Activated T-helper 2 cell treated with anti-CD3 and anti-CD28 coated beads, Interferon-gamma antibody, Interleukin-2, Interleukin-4, amounts not matched to agents 10 μg/mL and 5 μg/mL and 100 μg/mL, durations not matched to agents 14 hours and 24 hours and 36 hours (primary cell): ENCODE data around the gene TMEM272. TPM values are rescaled to one million over a fixed set of nuclear protein-coding genes. Genes with fewer than 3 reads are reported as not detected.
"Not testable (repeated sequence)": the region's sequence is repeated elsewhere in the genome, so short reads cannot be mapped to it uniquely, and the experiment has no call there.

Source experiments
- DNase-seq: peaks from one replicate; pipeline ENCODE4 v3.0.0; 2021; ENCODE audit warnings: low spot score
- H3K27ac Mint-ChIP-seq: one replicate; pipeline ENCODE4 v1.8.0; 2021; ENCODE audit warnings: mixed read lengths
- H3K27me3 Mint-ChIP-seq: one replicate; pipeline ENCODE4 v1.8.0; 2021; ENCODE audit warnings: low read depth, mixed read lengths
- H3K36me3 Mint-ChIP-seq: one replicate; pipeline ENCODE4 v1.8.0; 2021; ENCODE audit warnings: low read depth, mixed read lengths
- H3K4me1 Mint-ChIP-seq: one replicate; pipeline ENCODE4 v1.8.0; 2021; ENCODE audit warnings: low read depth, mixed read lengths
- H3K4me3 Mint-ChIP-seq: one replicate; pipeline ENCODE4 v1.8.0; 2021; ENCODE audit warnings: low read depth, mild to moderate bottlenecking, moderate library complexity, mixed read lengths
- H3K9me3 Mint-ChIP-seq: one replicate; pipeline ENCODE4 v1.8.0; 2021; ENCODE audit warnings: mixed read lengths
- intact Hi-C: fragments of 100-400 bp; cut with micrococcal nuclease; formaldehyde crosslinking; loops from one replicate; pipeline ENCODE4 v1.15.1; 2023
- total RNA-seq: library from RNA; stranded (reverse); gene quantifications from 2 replicates; pipeline ENCODE4 v1.2.3, GENCODE V29; 2022

TMEM272 gene
- total RNA-seq, 1 donor from 2014 or later = not detected

DNA sequence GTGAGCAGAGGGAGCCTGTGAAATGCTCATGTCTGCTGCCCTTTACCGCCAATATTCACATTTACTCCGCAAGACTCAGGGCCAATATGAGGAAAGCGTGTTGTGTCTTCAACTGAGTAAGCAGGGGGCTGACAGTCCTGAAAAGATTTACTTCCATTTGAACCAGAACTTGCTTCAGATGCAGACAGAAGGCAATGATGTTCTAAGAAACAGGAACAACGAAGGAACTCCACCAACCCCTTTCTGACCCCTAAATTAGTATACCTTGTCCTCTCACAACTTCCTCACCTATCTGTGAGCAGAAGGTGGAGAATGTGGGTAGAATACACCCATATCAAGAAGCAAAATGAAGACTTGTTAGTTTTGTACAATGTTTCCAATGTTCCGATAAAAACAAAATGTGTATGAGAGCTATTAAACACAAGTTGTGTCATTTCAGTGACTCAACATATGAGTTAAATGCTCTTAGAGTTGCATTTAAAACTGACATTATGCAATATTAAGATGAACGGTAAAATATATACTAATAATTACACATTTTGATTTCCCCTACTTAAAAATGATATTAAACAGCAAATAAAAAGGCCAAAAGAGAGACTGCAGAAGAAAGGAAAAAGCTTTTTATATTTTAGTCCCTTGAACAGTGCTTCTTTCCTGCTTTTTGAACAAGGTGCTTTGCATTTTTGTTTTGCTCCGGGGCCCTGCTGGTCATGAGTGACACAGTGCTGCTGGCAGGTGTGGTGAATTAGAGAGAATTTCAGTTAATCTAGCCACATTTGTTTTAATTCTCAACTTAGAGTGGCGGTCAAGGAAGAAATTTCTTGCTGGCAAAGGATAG is 16.0 kb downstream of the TMEM272 start:
- intact Hi-C loops = loop anchor here (5.0 to 10.0 kb wide), 2 partner anchors 78 to 1594 kb away; no protein-coding TSS in a partner anchor
- no peak overlapping the region for H3K4me3 Mint-ChIP-seq
- peaks cover 60% of the 10 kb centered on the region for H3K27me3 Mint-ChIP-seq
- DNase-seq = no peak
- no peak overlapping the region for H3K27ac Mint-ChIP-seq
- peaks cover 46% of the 10 kb centered on the region for H3K4me1 Mint-ChIP-seq
- no peaks in the 10 kb centered on the region for H3K36me3 Mint-ChIP-seq
- H3K9me3 Mint-ChIP-seq = no peaks in the 10 kb centered on the region

DNA sequence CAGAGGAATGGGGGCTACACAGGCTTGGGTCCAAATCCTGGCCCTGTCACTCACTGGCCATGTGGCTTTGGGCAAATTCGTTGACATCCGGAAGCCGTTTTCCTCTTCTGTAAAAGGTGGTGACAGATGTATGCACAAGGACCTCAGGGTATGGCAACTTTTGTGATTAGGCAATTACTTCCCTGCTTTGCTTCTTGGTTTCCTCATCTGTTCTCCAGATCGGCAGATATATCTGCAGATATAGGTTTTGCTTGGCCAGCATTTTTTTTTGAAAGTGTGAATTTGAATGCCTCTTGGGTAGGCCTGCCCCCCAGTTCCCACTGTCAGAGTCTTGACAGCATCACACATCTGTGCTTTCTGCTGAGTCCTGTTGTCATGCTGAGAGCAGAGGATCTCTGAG is 17.7 kb downstream of the TMEM272 start:
- no peak overlapping the region for H3K4me3 Mint-ChIP-seq
- intact Hi-C loops = loop anchor here (5.0 to 10.0 kb wide), 2 partner anchors 80 to 1592 kb away; no protein-coding TSS in a partner anchor
- DNase-seq = no peak
- H3K27me3 Mint-ChIP-seq = peaks cover 51% of the 10 kb centered on the region
- no peaks in the 10 kb centered on the region for H3K9me3 Mint-ChIP-seq
- no peaks in the 10 kb centered on the region for H3K36me3 Mint-ChIP-seq
- no peak overlapping the region for H3K27ac Mint-ChIP-seq
- H3K4me1 Mint-ChIP-seq = peaks cover 52% of the 10 kb centered on the region

DNA sequence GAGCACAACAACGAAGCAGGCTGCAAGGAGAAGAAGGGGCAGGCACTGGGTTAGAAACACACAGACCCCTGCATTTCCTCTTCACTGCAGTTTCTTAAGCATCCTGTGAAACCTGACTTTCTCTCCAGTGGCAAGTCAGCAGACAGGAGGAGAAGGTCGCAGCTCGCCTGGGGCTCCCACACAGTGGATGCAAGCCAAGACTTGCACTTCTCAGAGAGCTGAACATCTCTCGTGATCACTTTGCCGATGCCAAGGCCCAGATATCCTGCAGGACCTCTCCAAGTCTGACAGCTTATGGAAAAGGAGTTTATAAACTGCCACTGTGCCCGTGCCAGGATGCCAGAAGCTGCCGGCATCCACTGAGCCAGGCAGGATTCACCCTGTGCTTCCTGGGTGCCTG is 18.4 kb downstream of the TMEM272 start:
- H3K27me3 Mint-ChIP-seq = peaks cover 52% of the 10 kb centered on the region
- no peaks in the 10 kb centered on the region for H3K9me3 Mint-ChIP-seq
- H3K27ac Mint-ChIP-seq = peak overlapping the region; percentile 36
- peak overlapping the region; percentile 20 for H3K4me3 Mint-ChIP-seq
- intact Hi-C loops = loop anchor here (5.0 to 10.0 kb wide), 2 partner anchors 81 to 1592 kb away; no protein-coding TSS in a partner anchor
- H3K36me3 Mint-ChIP-seq = no peaks in the 10 kb centered on the region
- H3K4me1 Mint-ChIP-seq = peaks cover 56% of the 10 kb centered on the region
- DNase-seq = no peak

DNA sequence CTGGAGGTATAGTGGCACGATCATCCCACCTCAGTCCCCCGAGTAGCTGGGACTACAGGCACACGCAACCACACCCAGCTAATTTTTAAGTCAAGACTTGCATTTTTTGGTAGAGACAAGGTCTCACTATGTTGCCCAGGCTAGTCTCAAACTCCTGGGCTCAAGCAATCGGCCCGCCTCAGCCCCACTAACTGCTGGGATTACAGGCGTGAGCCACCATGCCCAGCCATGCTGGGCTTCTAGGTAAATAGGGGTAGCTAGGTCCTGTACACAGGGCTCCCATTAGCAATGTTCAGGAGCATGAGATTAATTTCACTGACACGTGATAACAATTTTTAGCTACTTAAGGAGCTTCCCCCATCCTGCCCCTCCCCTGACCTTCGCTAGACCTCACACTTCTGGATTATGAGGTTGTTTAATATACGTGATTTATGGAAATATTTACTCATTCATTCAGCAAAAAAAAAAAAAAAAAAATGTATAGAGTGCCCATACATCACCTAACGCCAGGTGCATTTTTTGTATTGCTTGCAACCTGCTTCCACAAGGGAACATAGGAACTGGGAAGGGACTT is 19.2 kb downstream of the TMEM272 start:
- Mint-ChIP-seq H3K36me3 (no peaks in the 10 kb centered on the region), H3K27ac (no peak overlapping the region), H3K27me3 (peaks cover 54% of the 10 kb centered on the region), H3K4me3 (peak overlapping the region; percentile 32), H3K4me1 (peaks cover 63% of the 10 kb centered on the region), H3K9me3 (no peaks in the 10 kb centered on the region)
- no peak for DNase-seq
- intact Hi-C loops = loop anchor here (1.0 to 10.0 kb wide), 5 partner anchors 10 to 1591 kb away; no protein-coding TSS in a partner anchor

DNA sequence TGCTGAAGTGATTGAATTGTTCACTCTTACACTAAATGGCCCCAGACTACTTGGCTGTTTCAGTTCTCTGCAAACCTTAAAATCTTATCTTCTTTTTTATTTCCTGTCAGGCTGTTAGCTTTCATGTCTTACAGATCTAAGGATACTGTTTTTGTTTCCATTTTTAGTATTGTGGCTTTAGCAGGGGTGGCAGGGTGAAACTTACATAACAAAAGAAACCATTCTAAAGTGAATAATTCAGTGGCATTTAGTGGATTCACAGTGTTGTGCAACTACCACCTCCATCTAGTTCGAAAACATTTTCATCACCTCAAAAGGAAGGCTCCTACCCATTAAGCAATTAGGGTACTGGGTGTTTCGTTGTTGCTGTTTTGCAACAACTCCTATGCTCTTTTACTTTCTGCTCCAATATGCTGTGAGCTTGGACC is 19.8 kb downstream of the TMEM272 start:
- peaks cover 53% of the 10 kb centered on the region for H3K27me3 Mint-ChIP-seq
- H3K27ac Mint-ChIP-seq = peak overlapping the region; percentile 33
- no peaks in the 10 kb centered on the region for H3K9me3 Mint-ChIP-seq
- intact Hi-C loops = loop anchor here (1.0 to 10.0 kb wide), 5 partner anchors 10 to 1590 kb away; no protein-coding TSS in a partner anchor
- peaks cover 69% of the 10 kb centered on the region for H3K4me1 Mint-ChIP-seq
- DNase-seq = no peak
- no peaks in the 10 kb centered on the region for H3K36me3 Mint-ChIP-seq
- H3K4me3 Mint-ChIP-seq = peak overlapping the region; percentile 32

DNA sequence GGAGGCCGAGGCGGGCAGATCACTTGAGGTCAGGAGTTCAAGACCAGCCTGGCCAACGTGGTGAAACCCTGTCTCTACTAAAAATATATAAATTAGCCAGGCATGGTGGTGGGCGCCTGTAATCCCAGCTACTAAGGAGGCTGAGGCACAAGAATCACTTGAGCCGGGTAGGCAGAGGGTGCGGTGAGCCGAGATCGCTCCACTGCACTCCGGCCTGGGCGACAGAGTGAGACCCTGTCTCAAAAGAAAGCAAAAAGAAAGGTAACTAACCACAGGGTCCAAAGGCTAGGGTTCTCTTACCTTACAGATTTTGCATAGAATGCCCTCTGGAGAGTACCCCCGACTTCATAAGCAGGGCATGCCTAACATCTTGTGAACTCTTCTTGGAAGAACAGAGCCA is 20.3 kb downstream of the TMEM272 start:
- H3K27ac Mint-ChIP-seq, DNase-seq: not testable (repeated sequence)
- H3K4me3 Mint-ChIP-seq = peak overlapping the region; percentile 26

DNA sequence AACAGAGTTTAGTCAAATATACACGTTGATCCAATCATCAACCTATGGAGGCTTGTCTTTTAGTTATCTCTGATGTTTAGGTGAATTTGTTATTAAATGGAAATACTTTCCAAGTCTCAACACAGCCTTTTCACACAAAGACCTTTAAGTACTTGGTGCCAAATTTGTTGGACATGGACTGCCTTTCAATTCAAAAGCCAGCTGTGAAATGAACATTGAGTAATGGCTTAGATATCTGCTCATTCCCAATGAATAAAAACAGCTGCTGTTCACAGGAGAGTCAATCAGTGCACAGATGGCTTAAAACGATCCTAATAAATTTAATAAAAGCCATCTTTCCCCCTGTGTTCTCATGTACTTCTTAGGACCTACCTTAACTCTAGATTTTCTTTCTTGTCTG is 21.1 kb downstream of the TMEM272 start:
- Mint-ChIP-seq H3K36me3 (no peaks in the 10 kb centered on the region), H3K4me3 (no peak overlapping the region), H3K27me3 (peaks cover 48% of the 10 kb centered on the region), H3K4me1 (peaks cover 82% of the 10 kb centered on the region), H3K9me3 (no peaks in the 10 kb centered on the region), H3K27ac (no peak overlapping the region)
- intact Hi-C loops = loop anchor here (10.0 kb wide), 1 partner anchor 1589 kb away; no protein-coding TSS in a partner anchor
- no peak for DNase-seq

More for the DNA sequence above, 20.3 kb downstream of the TMEM272 start:
- Mint-ChIP-seq H3K27me3 (peaks cover 52% of the 10 kb centered on the region), H3K4me1 (peaks cover 74% of the 10 kb centered on the region)
- H3K36me3 Mint-ChIP-seq, H3K9me3 Mint-ChIP-seq: not testable (repeated sequence)
- intact Hi-C loops = loop anchor here (1.0 to 10.0 kb wide), 5 partner anchors 9 to 1590 kb away; no protein-coding TSS in a partner anchor

DNA sequence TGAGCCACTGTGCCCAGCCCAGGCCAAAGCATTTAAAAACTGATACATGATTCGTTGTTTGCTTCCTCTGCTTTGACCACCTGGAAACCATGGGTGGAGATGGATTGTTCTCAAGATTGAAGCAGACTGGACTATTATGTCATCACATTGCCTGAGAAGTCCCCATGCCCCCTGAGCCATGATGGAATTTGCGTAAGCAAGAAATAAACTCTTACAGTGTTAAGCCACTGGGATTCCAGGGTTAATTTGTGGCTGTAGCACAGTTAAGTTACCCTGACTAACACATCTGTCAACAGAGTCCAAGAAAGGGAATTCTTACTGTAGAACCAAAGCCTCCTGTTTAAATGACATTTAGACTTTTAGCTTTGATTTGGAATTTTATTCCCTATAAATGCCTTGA is 21.6 kb downstream of the TMEM272 start:
- Mint-ChIP-seq H3K27me3 (peaks cover 43% of the 10 kb centered on the region), H3K9me3 (no peaks in the 10 kb centered on the region), H3K4me3 (no peak overlapping the region), H3K27ac (no peak overlapping the region), H3K36me3 (no peaks in the 10 kb centered on the region), H3K4me1 (peaks cover 83% of the 10 kb centered on the region)
- intact Hi-C loops = loop anchor here (10.0 kb wide), 1 partner anchor 1589 kb away; no protein-coding TSS in a partner anchor
- no peak for DNase-seq

DNA sequence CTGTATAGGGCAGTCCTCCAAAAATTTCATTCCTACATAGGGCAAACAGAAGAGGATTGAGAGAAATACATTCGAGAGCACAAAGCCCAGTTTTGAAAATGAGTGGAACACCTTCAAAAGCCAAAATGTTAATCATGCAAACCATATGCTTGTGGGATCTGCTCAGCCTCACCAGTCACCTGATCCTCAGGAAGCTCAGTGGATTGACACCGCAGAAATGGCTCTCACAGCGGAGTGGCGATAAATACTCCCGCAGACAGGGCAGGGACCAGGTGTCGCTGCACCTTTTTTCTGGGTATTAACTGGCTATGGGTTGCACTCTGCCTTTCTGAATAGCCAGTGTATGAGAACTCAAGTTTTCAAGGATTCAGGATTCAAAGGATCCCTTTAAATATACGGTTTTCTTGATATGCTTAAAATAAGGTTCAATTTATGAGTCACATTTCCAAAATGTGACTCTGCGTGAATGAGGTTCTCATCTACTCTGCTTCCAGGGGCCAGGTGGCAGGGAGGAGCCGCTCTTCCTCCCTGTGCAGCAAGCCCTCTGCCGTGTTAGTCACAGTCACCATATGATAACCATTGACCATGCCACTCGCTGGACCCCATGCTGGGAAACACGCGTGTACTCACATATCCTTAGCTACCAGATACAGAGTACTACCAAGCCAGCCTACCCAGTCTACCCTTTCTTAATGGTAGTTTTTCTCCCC is 22.7 kb downstream of the TMEM272 start:
- H3K36me3 Mint-ChIP-seq = no peaks in the 10 kb centered on the region
- no peak for DNase-seq
- H3K27me3 Mint-ChIP-seq = peaks cover 37% of the 10 kb centered on the region
- H3K4me3 Mint-ChIP-seq = peak overlapping the region; percentile 15
- intact Hi-C loops = loop anchor here (10.0 kb wide), 1 partner anchor 1587 kb away; no protein-coding TSS in a partner anchor
- peaks cover 85% of the 10 kb centered on the region for H3K4me1 Mint-ChIP-seq
- H3K27ac Mint-ChIP-seq = no peak overlapping the region
- no peaks in the 10 kb centered on the region for H3K9me3 Mint-ChIP-seq

DNA sequence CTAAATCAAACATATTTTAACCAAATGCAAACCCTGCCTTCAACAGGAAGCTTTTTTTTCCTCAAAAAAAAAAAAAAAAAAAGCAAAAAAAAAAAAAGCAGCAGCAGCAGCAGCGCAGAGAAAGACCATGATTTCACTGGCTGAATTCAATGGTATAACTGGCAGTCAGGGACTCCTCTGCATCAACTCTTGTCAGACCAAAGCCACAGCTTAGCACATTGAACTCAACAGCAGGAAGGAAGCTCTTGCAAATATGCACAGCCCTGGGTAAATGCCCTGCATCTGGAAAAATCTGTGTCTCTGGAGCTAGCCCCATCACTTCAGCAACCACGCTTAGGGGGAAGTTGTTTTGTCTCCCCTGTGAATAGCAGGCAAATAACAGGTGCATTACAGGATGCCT is 23.4 kb downstream of the TMEM272 start:
- H3K36me3 Mint-ChIP-seq = no peaks in the 10 kb centered on the region
- H3K4me1 Mint-ChIP-seq = peaks cover 80% of the 10 kb centered on the region
- H3K27me3 Mint-ChIP-seq = peaks cover 38% of the 10 kb centered on the region
- no peaks in the 10 kb centered on the region for H3K9me3 Mint-ChIP-seq
- DNase-seq = no peak
- intact Hi-C loops = loop anchor here (10.0 kb wide), 1 partner anchor 1587 kb away; no protein-coding TSS in a partner anchor
- H3K27ac Mint-ChIP-seq = no peak overlapping the region
- no peak overlapping the region for H3K4me3 Mint-ChIP-seq

DNA sequence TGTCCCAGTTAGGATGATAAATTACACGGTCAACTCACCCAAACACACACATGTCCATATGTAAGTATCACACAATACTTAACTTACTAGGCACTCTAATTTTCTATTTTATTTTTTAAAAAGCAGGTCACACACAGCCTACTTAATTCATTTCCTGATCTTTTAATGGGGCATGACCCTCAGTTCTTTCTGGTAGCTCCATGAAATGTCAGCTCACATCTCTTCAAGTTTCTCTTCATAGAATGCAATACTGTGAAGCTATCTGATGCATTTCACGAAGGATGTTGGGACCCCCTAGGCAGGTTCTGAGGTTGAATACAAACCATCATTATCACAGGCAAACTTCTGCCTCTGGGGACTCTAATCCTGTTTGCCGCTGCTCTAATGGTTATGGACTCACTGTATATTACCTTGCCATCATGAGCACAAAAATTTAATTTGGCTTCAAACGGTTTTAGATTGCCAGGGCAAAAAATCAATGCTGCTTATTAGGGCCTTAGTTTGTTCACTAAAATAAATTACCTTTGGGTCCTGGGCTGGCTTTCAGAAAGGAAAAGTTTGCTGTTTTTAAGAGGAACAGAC is 24.9 kb downstream of the TMEM272 start:
- no peaks in the 10 kb centered on the region for H3K9me3 Mint-ChIP-seq
- H3K4me1 Mint-ChIP-seq = peaks cover 70% of the 10 kb centered on the region
- H3K27me3 Mint-ChIP-seq = peaks cover 41% of the 10 kb centered on the region
- H3K4me3 Mint-ChIP-seq = no peak overlapping the region
- intact Hi-C loops = loop anchor here (10.0 kb wide), 1 partner anchor 1585 kb away; no protein-coding TSS in a partner anchor
- DNase-seq = no peak
- no peaks in the 10 kb centered on the region for H3K36me3 Mint-ChIP-seq
- H3K27ac Mint-ChIP-seq = no peak overlapping the region

DNA sequence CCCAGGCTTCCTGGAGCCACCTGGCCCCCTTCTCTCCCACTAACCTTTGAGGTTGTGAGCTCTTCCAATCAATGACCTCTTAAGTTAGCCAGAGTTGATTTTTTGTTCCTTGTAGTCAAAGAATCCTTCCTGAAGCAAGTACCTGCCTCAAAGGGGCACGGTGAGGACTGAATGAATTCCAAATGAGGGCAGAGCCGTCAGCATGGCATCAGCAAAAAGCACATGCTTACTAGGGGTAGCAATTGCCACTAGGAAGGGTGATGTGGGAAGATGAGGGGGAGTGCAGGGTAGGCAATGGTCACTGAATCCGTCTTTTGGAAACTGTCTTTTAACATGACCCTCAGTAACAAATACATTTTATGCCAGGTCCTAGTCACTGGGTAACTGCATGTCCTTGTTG is 25.4 kb downstream of the TMEM272 start:
- DNase-seq = no peak
- Mint-ChIP-seq H3K36me3 (no peaks in the 10 kb centered on the region), H3K9me3 (no peaks in the 10 kb centered on the region), H3K4me3 (no peak overlapping the region), H3K4me1 (peaks cover 69% of the 10 kb centered on the region), H3K27me3 (peaks cover 41% of the 10 kb centered on the region), H3K27ac (peak overlapping the region; percentile 13)
- intact Hi-C loops = loop anchor here (5.0 kb wide), 1 partner anchor 193 kb away; the partner anchor contains the start of genes ALG11 and ATP7B
